ENCODE measurements around the gene ZNF763.
"Not testable (repeated sequence)": the region's sequence is repeated elsewhere in the genome, so short reads cannot be mapped to it uniquely, and the experiment has no call there.

The ZNF763 gene

DNA sequence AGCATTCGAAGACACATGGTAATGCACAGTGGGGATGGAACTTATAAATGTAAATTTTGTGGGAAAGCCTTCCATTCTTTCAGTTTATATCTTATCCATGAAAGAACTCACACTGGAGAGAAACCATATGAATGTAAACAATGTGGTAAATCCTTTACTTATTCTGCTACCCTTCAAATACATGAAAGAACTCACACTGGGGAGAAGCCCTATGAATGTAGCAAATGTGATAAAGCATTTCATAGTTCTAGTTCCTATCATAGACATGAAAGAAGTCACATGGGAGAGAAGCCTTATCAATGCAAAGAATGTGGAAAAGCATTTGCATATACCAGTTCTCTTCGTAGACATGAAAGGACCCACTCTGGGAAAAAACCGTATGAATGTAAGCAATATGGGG is 16.2 kb upstream of the ZNF763 start:
- Histone ChIP-seq H3K36me3 (ENCODE audit: insufficient read depth, low read length) (peaks cover 4% of the 10 kb centered on the region; the same call in 1 of the 2 replicates), H3K9ac (ENCODE audit: low read depth, low read length) (no peak overlapping the region), H3K9me3 (ENCODE audit: control insufficient read depth, insufficient read depth, low read length) (peaks cover 30% of the 10 kb centered on the region), H3K4me1 (ENCODE audit: insufficient read depth, low read length) (no peaks in the 10 kb centered on the region)

DNA sequence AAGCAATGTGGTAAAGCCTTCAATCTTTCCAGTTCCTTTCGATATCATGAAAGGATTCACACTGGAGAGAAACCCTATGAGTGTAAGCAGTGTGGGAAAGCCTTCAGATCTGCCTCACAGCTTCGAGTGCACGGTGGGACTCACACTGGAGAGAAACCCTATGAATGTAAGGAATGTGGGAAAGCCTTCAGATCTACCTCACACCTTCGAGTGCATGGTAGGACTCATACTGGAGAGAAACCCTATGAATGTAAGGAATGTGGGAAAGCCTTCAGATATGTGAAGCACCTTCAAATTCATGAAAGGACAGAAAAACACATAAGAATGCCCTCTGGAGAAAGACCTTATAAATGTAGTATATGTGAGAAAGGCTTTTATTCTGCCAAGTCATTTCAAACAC is 15.6 kb upstream of the ZNF763 start:
- Histone ChIP-seq H3K9ac (ENCODE audit: low read depth, low read length) (no peak overlapping the region), H3K36me3 (ENCODE audit: insufficient read depth, low read length) (peaks cover 4% of the 10 kb centered on the region; the same call in 1 of the 2 replicates), H3K4me1 (ENCODE audit: insufficient read depth, low read length) (no peaks in the 10 kb centered on the region), H3K9me3 (ENCODE audit: control insufficient read depth, insufficient read depth, low read length) (peaks cover 30% of the 10 kb centered on the region)

DNA sequence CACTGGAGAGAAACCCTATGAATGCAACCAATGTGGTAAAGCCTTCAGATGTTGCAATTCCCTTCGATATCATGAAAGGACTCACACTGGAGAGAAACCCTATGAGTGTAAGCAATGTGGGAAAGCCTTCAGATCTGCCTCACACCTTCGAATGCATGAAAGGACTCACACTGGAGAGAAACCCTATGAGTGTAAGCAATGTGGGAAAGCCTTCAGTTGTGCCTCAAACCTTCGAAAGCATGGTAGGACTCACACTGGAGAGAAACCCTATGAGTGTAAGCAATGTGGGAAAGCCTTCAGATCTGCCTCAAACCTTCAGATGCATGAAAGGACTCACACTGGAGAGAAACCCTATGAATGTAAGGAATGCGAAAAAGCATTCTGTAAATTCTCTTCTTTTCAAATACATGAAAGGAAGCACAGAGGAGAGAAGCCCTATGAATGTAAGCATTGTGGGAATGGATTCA is 15.2 kb upstream of the ZNF763 start:
- not testable (repeated sequence) for H3K36me3 ChIP-seq (ENCODE audit: insufficient read depth, low read length); H3K9ac ChIP-seq (ENCODE audit: low read depth, low read length); H3K4me1 ChIP-seq (ENCODE audit: insufficient read depth, low read length)
- peaks cover 30% of the 10 kb centered on the region for H3K9me3 ChIP-seq (ENCODE audit: control insufficient read depth, insufficient read depth, low read length)

DNA sequence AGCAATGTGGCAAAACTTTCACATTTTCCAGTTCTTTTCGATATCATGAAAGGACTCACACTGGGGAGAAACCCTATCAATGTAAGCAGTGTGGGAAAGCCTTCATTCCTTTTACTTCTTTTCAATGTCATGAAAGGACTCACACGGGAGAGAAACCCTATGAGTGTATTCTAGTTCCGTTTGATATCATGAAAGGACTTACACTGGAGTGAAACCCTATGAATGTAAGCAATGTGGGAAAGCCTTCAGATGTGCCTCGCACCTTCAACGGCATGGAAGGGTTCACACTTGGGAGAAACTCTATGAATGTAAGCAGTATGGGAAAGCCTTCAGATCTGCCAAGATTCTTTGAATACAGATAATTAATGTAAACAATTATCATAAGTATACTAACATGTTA is 14.5 kb upstream of the ZNF763 start:
- H3K4me1 ChIP-seq (ENCODE audit: insufficient read depth, low read length): no peaks in the 10 kb centered on the region
- H3K36me3 ChIP-seq (ENCODE audit: insufficient read depth, low read length): peaks cover 4% of the 10 kb centered on the region; the same call in 1 of the 2 replicates
- H3K9me3 ChIP-seq (ENCODE audit: control insufficient read depth, insufficient read depth, low read length): peaks cover 28% of the 10 kb centered on the region
- no peak overlapping the region for H3K9ac ChIP-seq (ENCODE audit: low read depth, low read length)

DNA sequence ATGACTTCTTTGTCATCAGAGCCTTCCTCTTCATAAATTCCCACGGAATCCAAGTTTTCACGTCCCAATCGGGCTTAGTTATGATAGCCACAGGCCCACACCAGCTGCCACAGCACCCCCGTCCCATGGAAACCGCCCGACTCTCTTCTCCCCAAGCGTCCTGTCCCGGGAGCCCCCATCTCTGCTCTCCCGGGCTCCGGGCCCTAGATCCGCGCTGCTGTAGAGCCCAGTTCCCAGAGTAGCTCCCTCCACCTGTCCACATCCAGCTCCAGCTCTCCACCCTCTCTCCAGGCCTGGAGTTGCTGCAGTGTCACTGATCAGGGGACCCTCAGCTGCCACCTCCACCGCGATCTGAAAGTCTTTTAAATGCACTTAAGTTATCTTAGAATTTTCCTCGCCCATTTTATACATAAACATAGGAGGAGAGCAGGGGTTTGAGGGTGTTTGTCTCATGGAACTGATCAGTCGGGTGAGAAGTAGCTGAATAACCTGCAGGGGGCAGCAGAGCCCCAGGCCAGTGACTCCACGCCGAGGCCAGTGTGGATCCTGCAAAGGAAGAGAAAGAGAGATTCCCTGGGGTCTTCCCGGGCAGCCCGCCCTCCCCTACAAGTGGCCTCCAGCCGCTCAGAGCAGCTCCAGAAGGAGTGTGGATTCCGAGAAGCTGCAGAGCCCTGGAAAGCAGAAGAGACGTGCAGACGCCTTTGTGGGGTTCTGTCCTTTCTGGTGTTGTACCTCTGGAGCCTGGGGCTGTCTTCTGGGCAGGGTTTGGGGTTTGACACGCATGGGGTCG is 1.1 kb upstream of the ZNF763 start:
- 0 out of 2 replicates have a peak, but pooled peaks cover 6% of the 10 kb centered on the region for H3K9me3 ChIP-seq (ENCODE audit: control insufficient read depth, insufficient read depth, low read length)
- no peak overlapping the region for H3K9ac ChIP-seq (ENCODE audit: low read depth, low read length)
- H3K36me3 ChIP-seq (ENCODE audit: insufficient read depth, low read length): no peaks in the 10 kb centered on the region
- H3K4me1 ChIP-seq (ENCODE audit: insufficient read depth, low read length): no peaks in the 10 kb centered on the region

GRCh38 chr19:11964496-11964857 is 363 bp upstream of the ZNF763 start:
- Histone ChIP-seq H3K36me3 (ENCODE audit: insufficient read depth, low read length) (no peaks in the 10 kb centered on the region), H3K9me3 (ENCODE audit: control insufficient read depth, insufficient read depth, low read length) (0 out of 2 replicates have a peak, but pooled peaks cover 4% of the 10 kb centered on the region), H3K4me1 (ENCODE audit: insufficient read depth, low read length) (no peaks in the 10 kb centered on the region), H3K9ac (ENCODE audit: low read depth, low read length) (no peak overlapping the region)

- no peaks in the 10 kb centered on the region for H3K4me1 ChIP-seq (ENCODE audit: insufficient read depth, low read length)
- H3K9ac ChIP-seq (ENCODE audit: low read depth, low read length): no peak overlapping the region
- H3K9me3 ChIP-seq (ENCODE audit: control insufficient read depth, insufficient read depth, low read length): no peaks in the 10 kb centered on the region; the same call in 1 of the 2 replicates
- H3K36me3 ChIP-seq (ENCODE audit: insufficient read depth, low read length): no peaks in the 10 kb centered on the region
Observed at GRCh38 chr19:11970174-11970573, 5.3 kb downstream of the ZNF763 start.

DNA sequence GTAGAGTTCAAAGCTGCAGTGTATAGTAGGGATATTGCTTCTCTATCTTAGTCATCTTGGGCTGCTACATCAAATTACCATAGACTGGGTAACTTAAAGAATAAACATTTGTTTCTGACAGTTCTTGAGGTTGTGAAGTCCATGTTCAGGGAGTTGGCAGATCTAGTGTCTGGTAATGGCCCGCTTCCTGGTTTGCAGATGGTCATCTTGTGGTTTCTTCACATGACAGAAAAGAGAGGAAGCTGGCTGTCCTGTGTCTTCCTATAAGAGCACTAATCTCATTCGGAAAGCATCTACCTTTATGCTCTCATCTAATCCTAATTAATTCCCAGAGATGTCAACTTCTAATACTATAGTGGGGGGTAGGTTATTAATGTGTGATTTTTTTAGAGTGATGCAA is 6.2 kb downstream of the ZNF763 start:
- H3K9me3 ChIP-seq (ENCODE audit: control insufficient read depth, insufficient read depth, low read length): no peaks in the 10 kb centered on the region; the same call in 1 of the 2 replicates
- H3K4me1 ChIP-seq (ENCODE audit: insufficient read depth, low read length): no peaks in the 10 kb centered on the region
- H3K9ac ChIP-seq (ENCODE audit: low read depth, low read length): no peak overlapping the region
- no peaks in the 10 kb centered on the region for H3K36me3 ChIP-seq (ENCODE audit: insufficient read depth, low read length)

- no peaks in the 10 kb centered on the region; the same call in 1 of the 2 replicates for H3K9me3 ChIP-seq (ENCODE audit: control insufficient read depth, insufficient read depth, low read length)
- no peaks in the 10 kb centered on the region for H3K36me3 ChIP-seq (ENCODE audit: insufficient read depth, low read length)
- H3K4me1 ChIP-seq (ENCODE audit: insufficient read depth, low read length): no peaks in the 10 kb centered on the region
- H3K9ac ChIP-seq (ENCODE audit: low read depth, low read length): no peak overlapping the region
Observed at GRCh38 chr19:11973019-11973810, 8.4 kb downstream of the ZNF763 start.

GRCh38 chr19:11978492-11979100 is 13.8 kb downstream of the ZNF763 start:
- Histone ChIP-seq H3K4me1 (ENCODE audit: insufficient read depth, low read length) (no peaks in the 10 kb centered on the region), H3K36me3 (ENCODE audit: insufficient read depth, low read length) (no peaks in the 10 kb centered on the region; the same call in 1 of the 2 replicates), H3K9me3 (ENCODE audit: control insufficient read depth, insufficient read depth, low read length) (peaks cover 14% of the 10 kb centered on the region)

DNA sequence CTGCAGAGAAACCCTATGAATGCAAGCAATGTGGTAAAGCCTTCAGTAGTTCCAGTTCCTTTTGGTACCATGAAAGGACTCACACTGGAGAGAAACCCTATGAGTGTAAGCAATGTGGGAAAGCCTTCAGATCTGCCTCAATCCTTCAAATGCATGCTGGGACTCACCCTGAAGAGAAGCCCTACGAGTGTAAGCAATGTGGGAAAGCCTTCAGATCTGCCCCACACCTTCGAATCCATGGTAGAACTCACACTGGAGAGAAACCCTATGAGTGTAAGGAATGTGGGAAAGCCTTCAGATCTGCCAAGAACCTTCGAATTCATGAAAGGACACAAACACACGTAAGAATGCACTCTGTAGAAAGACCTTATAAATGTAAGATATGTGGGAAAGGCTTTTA is 14.7 kb downstream of the ZNF763 start:
- no peak overlapping the region for H3K9ac ChIP-seq (ENCODE audit: low read depth, low read length)
- H3K4me1 ChIP-seq (ENCODE audit: insufficient read depth, low read length): no peaks in the 10 kb centered on the region
- peaks cover 18% of the 10 kb centered on the region for H3K9me3 ChIP-seq (ENCODE audit: control insufficient read depth, insufficient read depth, low read length)
- H3K36me3 ChIP-seq (ENCODE audit: insufficient read depth, low read length): no peaks in the 10 kb centered on the region; the same call in 1 of the 2 replicates

More at GRCh38 chr19:11978492-11979100, 13.8 kb downstream of the ZNF763 start:
- no peak overlapping the region for H3K9ac ChIP-seq (ENCODE audit: low read depth, low read length)

GRCh38 chr19:11982526-11982925 is 17.7 kb downstream of the ZNF763 start:
- Histone ChIP-seq H3K4me1 (ENCODE audit: insufficient read depth, low read length) (no peaks in the 10 kb centered on the region), H3K9ac (ENCODE audit: low read depth, low read length) (no peak overlapping the region), H3K9me3 (ENCODE audit: control insufficient read depth, insufficient read depth, low read length) (peaks cover 18% of the 10 kb centered on the region), H3K36me3 (ENCODE audit: insufficient read depth, low read length) (no peaks in the 10 kb centered on the region; the same call in 1 of the 2 replicates)

GRCh38 chr19:11984986-11985385 is 20.1 kb downstream of the ZNF763 start:
- H3K9me3 ChIP-seq (ENCODE audit: control insufficient read depth, insufficient read depth, low read length): peaks cover 15% of the 10 kb centered on the region
- H3K9ac ChIP-seq (ENCODE audit: low read depth, low read length): no peak overlapping the region
- H3K4me1 ChIP-seq (ENCODE audit: insufficient read depth, low read length): no peaks in the 10 kb centered on the region
- H3K36me3 ChIP-seq (ENCODE audit: insufficient read depth, low read length): no peaks in the 10 kb centered on the region

DNA sequence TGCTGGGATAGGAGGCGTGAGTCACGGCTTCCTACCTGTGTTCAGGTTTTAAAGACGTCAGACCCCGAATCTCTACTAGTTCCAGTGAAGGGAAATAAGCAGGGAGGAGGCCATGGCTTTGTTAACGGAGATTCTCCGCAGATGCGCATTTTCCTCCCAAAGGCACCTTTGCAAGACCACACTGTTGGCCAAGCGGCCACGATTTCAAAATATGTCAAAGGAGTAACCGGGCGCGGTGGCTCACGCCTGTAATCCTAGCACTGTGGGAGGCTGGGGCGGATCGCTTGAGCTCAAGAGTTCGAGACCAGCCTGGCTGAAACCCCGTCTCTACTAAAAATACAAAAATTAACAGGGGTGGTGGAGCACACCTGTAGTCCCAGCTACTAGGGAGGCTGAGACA is 21.9 kb downstream of the ZNF763 start:
- H3K4me1 ChIP-seq (ENCODE audit: insufficient read depth, low read length): no peaks in the 10 kb centered on the region
- peaks cover 7% of the 10 kb centered on the region for H3K9me3 ChIP-seq (ENCODE audit: control insufficient read depth, insufficient read depth, low read length)

More for the DNA sequence above, 21.9 kb downstream of the ZNF763 start:
- no peaks in the 10 kb centered on the region for H3K36me3 ChIP-seq (ENCODE audit: insufficient read depth, low read length)
- no peak overlapping the region for H3K9ac ChIP-seq (ENCODE audit: low read depth, low read length)
